A549 treated with ZK216348 at 1 μM for 4 hours (cell line): ENCODE data around the gene TMCO4. TPM values are rescaled to one million over a fixed set of nuclear protein-coding genes. Genes with fewer than 3 reads are reported as not detected.

Experiments used
- total RNA-seq: library from RNA; stranded (reverse); fragments of 200-300 nt; extraction: Qiagen RNA extraction; gene quantifications from 5 replicates; pipeline ENCODE4 v1.2.3, GENCODE V29; 2022; ENCODE audit warnings: low read depth

Gene TMCO4
- total RNA-seq = 5.2 to 7.3 TPM (median 6.6 TPM) in 5 replicates

GRCh38 chr1:19799230-19800075 is at the start of gene TMCO4:
Gene TMCO4 (minus strand): TSS chr1:19799916. CDS start chr1:19780758, 19,158 bp downstream.

DNA sequence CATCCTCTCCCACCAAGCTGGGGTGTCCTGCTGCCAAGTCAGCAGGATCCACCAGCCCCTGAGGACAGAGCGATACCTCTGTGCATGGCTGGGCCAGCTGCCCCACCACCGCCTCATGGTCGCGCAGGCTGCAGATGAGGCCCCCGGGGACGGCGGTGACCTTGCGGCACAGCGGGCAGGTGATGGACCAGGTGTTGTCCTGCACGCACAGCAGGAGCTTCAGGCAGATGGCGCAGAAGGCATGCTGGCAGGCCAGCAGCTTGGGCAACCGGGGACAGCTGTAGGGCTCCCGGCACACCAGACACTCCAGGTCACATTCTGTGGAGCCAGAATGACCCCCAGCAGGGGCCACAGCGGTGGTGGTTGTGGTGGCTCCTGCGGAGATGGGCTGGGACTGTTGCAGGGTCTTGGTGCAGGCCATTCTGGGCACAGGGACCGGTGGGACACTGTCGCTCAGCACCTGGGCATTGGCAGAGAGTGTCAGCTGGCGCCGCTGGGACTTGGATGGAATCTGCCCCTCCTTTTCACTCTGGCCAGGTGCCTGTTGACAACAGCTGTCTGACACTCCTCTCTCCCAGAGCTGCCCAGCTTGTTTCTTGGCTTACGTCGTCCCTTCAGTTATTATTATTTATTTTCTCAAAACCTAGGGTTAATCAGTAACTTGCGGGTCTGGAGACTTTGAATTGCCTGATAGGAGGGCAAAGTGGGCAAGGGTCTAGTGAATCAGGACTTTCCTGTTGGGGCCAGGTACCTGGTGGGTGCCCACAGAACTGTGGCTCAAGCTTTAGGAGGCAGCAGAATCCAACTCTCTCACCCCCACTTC is 15.2 kb upstream of the TMCO4 start, which contains the start of gene RNF186:
TSS of gene RNF186 (minus strand) at position 603 of the 823 bp plus-strand sequence. CDS start at position 421, 182 bp downstream.

DNA sequence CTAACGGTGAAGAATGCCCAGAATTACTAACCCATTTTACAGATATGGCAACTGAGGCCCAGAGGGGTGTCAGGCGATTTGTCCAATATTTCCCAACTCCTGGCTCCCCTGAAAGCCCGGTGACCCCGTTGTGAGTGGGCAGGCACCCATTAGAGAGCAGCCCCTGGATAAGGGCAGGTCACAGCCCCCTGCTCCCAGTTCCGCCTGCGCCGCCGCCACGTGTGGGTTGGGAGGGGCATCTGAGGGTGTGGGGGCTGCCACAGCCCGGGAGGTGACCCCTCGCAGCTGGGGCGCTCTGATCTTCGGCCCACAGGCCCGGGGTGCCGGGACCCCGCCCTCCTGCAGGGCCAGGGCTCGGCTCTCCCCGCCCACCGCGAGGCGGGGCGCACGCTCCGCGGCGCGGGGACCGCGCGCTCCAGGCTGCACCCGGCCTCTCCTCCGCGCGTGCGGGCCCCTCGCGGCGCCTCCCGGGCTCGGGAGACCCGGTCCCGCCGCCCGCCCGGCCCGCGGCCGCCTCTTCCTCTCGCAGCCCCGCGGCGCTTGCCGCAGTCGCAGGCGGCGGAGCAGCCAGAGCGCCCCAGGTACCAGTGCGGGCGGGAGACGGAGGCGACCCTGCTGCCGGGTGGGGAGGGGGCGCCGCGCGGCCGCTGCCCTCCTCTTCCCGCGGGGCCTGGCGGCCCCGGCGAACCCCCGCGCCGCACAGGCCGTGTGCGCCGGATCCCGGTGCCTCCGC is 135.1 kb downstream of the TMCO4 start, which contains the start of gene HTR6:
TSS of gene HTR6 (plus strand) at position 423 of the 733 bp plus-strand sequence. CDS start 879 bp downstream, outside the sequence.

GRCh38 chr1:19643602-19644394 is 155.9 kb downstream of the TMCO4 start, which contains the start of gene NBL1:
Gene NBL1 (plus strand): TSS chr1:19644311. CDS start chr1:19655031, 10,720 bp downstream.

Other genes with a start within 250 kb of the TMCO4 start
- gene NBL1, start 155.6 kb downstream of the TMCO4 start, total RNA-seq = 24.6 to 53.5 TPM (median 43.8 TPM) in 5 replicates
- 0.18 to 0.24 TPM (median 0.22 TPM) in 3 of 5 replicates, not detected in the others for gene HTR6, start 135.0 kb downstream of the TMCO4 start, total RNA-seq
- not detected in 5 replicates for gene RNF186, start 15.4 kb upstream of the TMCO4 start, total RNA-seq
- 2.1 to 3.3 TPM (median 2.7 TPM) in 5 replicates for gene OTUD3, start 82.5 kb upstream of the TMCO4 start, total RNA-seq
- not detected in 5 replicates for gene PLA2G2E, start 123.7 kb upstream of the TMCO4 start, total RNA-seq
- gene PLA2G2A, start 179.7 kb upstream of the TMCO4 start, total RNA-seq = not detected in 5 replicates